AG09319 (cell line): ENCODE data around the gene CMIP.

ENCODE experiments used
- DNase-seq: peaks from one replicate; pipeline ENCODE4 v3.0.0-alpha.2; 2010; ENCODE audit warnings: low read depth; ENCODE audit errors: extremely low read depth
- TF ChIP-seq, protein P1 (sequence below): IDR thresholded peaks from 2 replicates; pipeline ENCODE4 v1.5.1; 2011; ENCODE audit warnings: low read depth, mild to moderate bottlenecking, inconsistent platforms, low read length, moderate library complexity

Gene CMIP

DNA sequence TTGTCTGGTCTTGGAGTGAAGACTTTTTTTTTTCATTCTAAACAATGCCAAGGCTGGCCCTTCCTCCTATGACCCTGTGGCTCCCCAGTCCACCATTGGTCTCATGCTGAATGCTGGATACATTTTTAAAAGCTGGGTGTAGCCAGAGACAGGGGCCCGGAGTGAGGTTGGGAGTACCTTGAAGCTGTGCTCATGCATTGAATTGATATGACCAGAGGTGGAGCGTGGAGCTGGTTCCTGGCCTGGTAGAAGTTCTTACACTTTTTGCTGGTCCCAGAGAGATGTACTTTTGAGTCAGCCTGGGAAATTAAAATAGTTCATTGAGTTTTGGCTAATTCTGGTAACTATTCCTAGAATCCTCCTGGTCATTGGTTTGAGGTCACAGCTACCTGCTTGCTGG is 83.6 kb downstream of the CMIP start:
- DNase-seq = no peak
- TF ChIP-seq, protein P1, sequence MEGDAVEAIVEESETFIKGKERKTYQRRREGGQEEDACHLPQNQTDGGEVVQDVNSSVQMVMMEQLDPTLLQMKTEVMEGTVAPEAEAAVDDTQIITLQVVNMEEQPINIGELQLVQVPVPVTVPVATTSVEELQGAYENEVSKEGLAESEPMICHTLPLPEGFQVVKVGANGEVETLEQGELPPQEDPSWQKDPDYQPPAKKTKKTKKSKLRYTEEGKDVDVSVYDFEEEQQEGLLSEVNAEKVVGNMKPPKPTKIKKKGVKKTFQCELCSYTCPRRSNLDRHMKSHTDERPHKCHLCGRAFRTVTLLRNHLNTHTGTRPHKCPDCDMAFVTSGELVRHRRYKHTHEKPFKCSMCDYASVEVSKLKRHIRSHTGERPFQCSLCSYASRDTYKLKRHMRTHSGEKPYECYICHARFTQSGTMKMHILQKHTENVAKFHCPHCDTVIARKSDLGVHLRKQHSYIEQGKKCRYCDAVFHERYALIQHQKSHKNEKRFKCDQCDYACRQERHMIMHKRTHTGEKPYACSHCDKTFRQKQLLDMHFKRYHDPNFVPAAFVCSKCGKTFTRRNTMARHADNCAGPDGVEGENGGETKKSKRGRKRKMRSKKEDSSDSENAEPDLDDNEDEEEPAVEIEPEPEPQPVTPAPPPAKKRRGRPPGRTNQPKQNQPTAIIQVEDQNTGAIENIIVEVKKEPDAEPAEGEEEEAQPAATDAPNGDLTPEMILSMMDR = no peak

DNA sequence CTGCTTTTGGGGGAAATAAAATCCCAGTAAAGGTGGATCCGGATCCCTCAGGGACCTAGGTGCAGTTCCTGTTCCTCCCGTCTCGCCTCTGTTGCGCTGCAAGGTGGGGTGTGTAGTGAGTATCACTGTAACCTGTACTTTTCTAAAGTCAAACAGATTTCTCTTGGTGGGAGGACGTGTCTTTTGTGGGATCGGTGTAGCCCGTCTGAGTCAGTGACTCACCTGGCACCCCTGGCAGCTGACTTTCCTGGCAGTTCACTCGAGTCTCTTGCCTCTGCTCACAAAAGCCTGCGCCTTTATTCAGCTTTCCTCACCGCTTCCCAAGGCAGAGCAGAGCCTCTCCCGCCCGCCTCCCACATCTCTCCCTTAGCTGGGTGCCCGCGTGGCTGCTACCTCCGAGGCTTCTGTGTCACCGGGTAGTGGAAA is 85.7 kb downstream of the CMIP start:
- no peak for DNase-seq
- TF ChIP-seq, protein P1 = no peak

DNA sequence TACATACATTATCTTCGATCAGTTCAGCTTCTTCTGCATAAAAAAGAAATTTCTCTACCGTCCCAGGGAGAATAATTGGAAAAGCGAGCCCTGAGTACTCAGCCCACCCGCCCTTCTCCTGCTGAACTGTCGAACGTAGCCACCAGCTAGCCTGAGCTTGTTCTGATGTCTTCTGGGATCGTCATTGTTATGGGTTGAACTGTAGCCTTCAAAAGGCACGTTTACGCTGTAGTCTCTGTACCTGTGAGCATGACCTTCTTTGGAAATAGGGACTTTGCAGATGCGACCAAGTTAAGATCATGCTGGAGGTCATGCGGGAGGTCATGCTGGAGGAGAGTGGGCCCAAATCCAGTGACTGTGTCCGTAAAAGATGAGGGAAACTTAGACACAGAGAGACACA is 86.2 kb downstream of the CMIP start:
- DNase-seq = no peak
- TF ChIP-seq, protein P1 = no peak

DNA sequence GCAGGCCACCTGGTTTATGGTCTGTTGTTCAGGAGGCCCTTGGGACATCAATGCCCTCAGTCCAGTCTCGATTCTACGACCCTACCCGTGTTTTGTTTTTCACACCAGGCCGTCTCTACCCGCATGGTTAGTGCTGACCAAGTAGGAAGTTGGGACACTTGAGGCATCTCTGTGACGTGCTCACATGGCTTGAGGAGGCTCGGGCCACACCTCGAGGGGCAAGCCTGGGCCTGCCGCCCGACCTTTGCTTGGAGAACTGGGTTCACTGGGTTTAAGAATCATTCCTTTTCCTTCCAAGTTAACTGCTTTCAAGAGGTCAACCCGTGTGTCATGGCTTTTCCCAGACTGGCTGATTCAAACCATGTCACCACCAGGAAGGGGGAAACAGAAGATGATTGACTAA is 86.8 kb downstream of the CMIP start:
- no peak for DNase-seq
- TF ChIP-seq, protein P1 = no peak

DNA sequence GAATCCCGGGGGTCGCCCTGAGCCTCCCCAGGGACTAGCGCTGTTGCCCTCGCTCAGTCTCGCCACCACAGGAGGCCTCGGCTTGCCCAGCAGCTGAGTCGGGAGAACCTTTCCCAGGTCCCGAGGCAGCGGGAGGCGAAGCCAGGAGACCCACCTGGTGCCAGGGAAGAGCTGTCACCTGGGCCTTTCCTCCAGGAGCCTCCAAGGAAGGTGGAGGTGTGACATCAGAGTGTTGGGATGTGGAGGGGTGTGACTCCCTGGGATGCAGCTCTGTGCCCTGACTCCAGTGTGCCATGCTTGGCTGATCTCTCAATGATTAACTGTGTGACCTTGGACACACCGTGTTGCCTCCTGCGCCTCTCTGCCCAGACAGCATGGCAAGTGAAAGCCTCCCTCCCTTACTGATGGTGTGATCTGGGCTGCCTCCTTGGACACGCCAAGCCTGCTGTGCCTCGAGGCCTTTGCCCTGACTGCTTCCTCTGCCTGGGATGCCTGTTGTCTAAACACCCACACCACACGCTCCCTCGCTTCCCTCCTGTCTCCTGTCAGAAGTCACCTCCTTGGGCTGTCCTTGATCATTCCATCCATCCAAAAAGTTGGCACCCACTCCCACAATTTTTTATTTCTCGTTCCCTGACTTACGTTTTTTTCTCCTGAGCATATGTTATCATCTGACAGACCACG is 88.0 kb downstream of the CMIP start:
- no peak for DNase-seq
- TF ChIP-seq, protein P1 = no peak

DNA sequence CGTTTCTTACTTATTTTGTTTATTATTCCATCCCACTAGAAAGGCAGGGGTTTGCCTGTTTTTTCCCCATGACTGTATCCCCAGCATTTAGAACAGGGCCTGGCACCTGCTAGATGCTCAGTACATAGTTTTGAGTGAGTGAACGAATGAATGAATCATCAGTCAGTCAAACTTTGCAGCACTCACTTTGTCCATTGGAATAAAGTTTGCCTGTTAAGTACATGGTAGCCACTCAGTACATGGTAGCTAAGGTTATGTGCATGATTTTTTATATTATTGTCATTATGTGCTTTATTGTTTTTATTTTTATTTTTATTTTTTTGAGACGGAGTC is 88.5 kb downstream of the CMIP start:
- DNase-seq = no peak
- TF ChIP-seq, protein P1 = no peak

DNA sequence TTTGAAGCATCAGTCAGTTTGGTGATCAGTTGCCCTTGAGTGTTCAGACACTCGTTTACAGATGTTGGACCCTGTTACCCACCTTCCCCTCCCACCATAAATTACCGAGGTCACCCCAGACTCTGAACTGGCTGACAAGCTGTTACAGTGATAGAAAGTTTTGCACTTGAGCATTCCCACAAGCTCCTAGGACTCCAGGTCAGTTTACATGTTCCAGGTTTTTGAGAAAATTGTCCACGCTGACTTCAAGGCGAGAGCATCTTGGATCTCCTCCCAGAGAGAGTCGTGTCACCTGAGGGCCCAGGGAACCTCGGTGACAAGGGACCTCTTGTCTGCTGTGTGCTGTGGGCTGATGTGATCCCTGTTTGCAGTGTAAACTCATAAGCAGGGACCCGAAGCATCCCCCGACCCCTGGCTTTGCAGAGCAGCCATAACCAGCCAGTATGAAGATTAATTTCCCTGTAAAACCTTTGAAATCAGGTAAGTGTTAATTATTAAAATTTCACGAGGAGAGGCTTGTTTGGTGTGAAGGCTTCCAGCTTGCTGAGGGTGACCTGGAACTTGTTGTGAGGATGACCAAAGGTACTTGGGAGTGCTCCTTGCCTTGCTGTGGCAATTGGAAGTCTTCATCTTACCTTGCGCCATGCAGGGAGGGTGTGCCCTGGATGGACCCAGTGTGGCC is 91.2 kb downstream of the CMIP start:
- no peak for DNase-seq
- TF ChIP-seq, protein P1 = no peak
